Small intestine (tissue), 7 donors: ENCODE results near the gene OGFR. TPM values are rescaled to one million over a fixed set of nuclear protein-coding genes. Genes with fewer than 3 reads are reported as not detected.
"Not testable (repeated sequence)": the region's sequence is repeated elsewhere in the genome, so short reads cannot be mapped to it uniquely, and the experiment has no call there.

Experiments
- DNase-seq, 2 donors: peaks; one replicate each; pipeline versions ENCODE4 v3.0.0 to v3.0.0-alpha.2; 2013
- FAIRE-seq: peaks from 2 replicates; lab custom pipeline; 2012; peaks lifted over from hg19 to GRCh38; lab: Jason Lieb, UNC
- H3K27ac ChIP-seq, 3 donors: one replicate each; pipeline ENCODE4 v1.5.1; 2013; ENCODE audit warnings: low read length in 2 of 3, mild to moderate bottlenecking in 2 of 3, control low read depth in 1 of 3, inconsistent platforms in 1 of 3, low read depth in 1 of 3, moderate library complexity in 1 of 3
- H3K27me3 ChIP-seq, 3 donors: one replicate each; pipeline ENCODE4 v1.6.1; 2013; ENCODE audit warnings: low read length in 3 of 3, inconsistent platforms in 1 of 3; ENCODE audit not compliant: control insufficient read depth in 3 of 3, insufficient read depth in 3 of 3
- H3K36me3 ChIP-seq, 3 donors: one replicate each; pipeline ENCODE4 v1.6.1; 2013; ENCODE audit warnings: low read length in 3 of 3, inconsistent platforms in 1 of 3, low read depth in 1 of 3, mild to moderate bottlenecking in 1 of 3, moderate library complexity in 1 of 3; ENCODE audit not compliant: control insufficient read depth in 3 of 3, insufficient read depth in 2 of 3
- H3K4me1 ChIP-seq, 3 donors: one replicate each; pipeline ENCODE4 v1.6.1; 2013; ENCODE audit warnings: low read length in 2 of 3, inconsistent platforms in 1 of 3, low read depth in 1 of 3, mild to moderate bottlenecking in 1 of 3, moderate library complexity in 1 of 3; ENCODE audit not compliant: control insufficient read depth in 3 of 3, insufficient read depth in 2 of 3
- H3K4me3 ChIP-seq, 3 donors: one replicate each; pipeline ENCODE4 v1.5.1; 2013; ENCODE audit warnings: low read length in 3 of 3, control low read depth in 1 of 3, inconsistent platforms in 1 of 3, low read depth in 1 of 3, mild to moderate bottlenecking in 1 of 3, moderate library complexity in 1 of 3
- H3K9me3 ChIP-seq, 2 donors: one replicate each; pipeline ENCODE4 v1.6.1; 2013; ENCODE audit warnings: low read depth in 1 of 2, low read length in 1 of 2; ENCODE audit not compliant: control insufficient read depth in 2 of 2, insufficient read depth in 1 of 2
- WGBS, 3 donors: extraction: QIAGEN DNeasy Blood & Tissue Kit; methylation state at CpG; one replicate each; pipeline ENCODE4 v1.1.7; 2013; 5-methylcytosine and 5-hydroxymethylcytosine counted together
- polyA plus RNA-seq, 4 donors: library from polyadenylated mRNA; stranded (reverse) in 3 of 4; unstranded in 1 of 4; fragments of 200-250 nt in 3 of 4; fragments of 120-200 nt in 1 of 4; gene quantifications; one replicate each; pipeline versions ENCODE4 v1.2.1 to v1.2.3, GENCODE V29; 2013
- donor health status: healthy with polysubstance abuse.
- donor health status: control.
- donor health status: control.
- donor health status: Bipolar disorder and iron deficiency.
- donor health status: healthy.

Gene OGFR
- polyA plus RNA-seq, 4 donors = 46.6 to 88.3 (median 66.3) TPM

DNA sequence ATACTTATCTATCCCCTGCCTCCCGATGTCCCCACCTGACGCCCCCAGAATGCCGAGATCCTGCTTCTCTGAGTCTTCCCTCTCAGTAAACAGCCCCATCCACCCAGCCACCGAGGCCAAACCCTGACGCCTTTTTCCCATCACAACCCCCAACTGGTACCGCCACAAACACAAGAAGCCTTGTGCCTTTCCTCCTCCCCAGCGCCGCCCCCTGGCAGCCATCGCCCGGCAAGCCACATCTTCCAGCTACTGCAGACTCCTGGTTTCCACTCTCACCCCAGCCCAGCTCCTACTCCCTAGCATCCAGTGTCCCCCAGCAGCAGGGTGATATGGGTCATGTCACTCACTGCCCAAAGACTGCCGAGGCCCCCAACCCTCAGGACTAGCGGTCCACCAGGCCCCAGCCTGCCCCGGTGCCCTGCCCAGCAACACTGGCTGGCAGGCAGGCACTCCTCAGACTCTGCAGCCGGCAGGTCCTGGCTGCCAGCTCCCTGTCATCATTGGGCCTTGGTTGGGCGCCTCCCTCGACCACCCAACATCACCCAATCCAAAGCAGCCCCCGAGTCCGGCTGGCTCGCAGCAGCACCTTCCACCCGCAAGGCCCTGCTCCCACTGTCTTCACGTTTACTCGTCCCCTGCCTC lies 45.8 kb downstream of the OGFR start:
- Histone ChIP-seq H3K4me3 (no peak overlapping the region), H3K27me3 (no peaks in the 10 kb centered on the region), H3K27ac (no peak overlapping the region), H3K36me3 (peaks cover 0 to 29% (median 7%) of the 10 kb centered on the region in 3 donors), H3K9me3 (no peaks in the 10 kb centered on the region), H3K4me1 (no peaks in the 10 kb centered on the region)
- 91 to 93% (median 92%) methylated on average over 20 to 22 of the region's 22 CpGs for WGBS, 3 donors
- DNase-seq = no peak
- no peak for FAIRE-seq

DNA sequence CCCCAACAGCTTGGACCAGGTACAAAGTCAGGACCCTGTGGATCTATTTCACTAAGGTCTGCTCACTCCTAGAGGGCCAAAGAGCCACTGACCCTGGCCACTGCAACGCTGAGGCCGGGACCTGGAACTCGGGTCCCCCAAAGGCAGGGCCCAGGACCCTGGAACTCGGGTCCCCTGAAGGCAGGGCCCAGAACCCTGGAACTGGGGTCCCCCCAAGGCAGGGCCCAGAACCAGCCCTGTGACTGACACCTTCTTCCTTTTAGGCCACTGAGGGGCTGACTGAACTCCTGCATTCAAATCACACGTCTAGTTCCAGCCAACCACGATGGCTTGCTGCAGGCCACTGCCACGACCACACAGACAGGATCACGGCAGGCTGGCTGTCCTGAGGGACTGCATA lies 47.6 kb downstream of the OGFR start:
- Histone ChIP-seq H3K36me3 (peaks cover 0 to 32% (median 4%) of the 10 kb centered on the region in 3 donors), H3K4me1 (no peaks in the 10 kb centered on the region), H3K9me3 (no peaks in the 10 kb centered on the region), H3K4me3 (no peak overlapping the region), H3K27ac (no peak overlapping the region), H3K27me3 (no peaks in the 10 kb centered on the region)
- 90 to 91% (median 91%) methylated on average over 8 of the region's 8 CpGs for WGBS, 3 donors
- no peak for DNase-seq
- FAIRE-seq = no peak

DNA sequence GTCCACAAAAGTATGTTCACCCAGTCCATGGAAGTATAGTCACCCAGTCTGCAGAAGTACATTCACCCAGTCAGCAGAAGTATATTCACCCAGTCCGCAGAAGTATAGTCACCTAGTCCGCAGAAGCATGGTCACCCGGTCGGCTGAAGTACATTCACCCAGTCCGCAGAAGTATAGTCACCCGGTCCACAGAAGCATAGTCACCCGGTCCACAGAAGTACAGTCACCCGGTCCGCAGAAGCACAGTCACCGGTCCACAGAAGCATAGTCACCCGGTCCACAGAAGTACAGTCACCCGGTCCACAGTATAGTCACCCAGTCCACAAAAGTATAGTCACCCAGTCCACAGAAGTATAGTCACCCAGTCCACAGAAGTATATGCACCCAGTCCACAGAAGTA lies 48.2 kb downstream of the OGFR start:
- DNase-seq (no peak), FAIRE-seq (no peak)
- Histone ChIP-seq H3K4me1 (no peaks in the 10 kb centered on the region), H3K27ac (no peak overlapping the region), H3K36me3 (peaks cover 0 to 34% (median 4%) of the 10 kb centered on the region in 3 donors), H3K4me3 (no peak overlapping the region), H3K27me3 (no peaks in the 10 kb centered on the region), H3K9me3 (no peaks in the 10 kb centered on the region)
- 94 to 98% (median 96%) methylated on average over 12 of the region's 12 CpGs for WGBS, 3 donors

DNA sequence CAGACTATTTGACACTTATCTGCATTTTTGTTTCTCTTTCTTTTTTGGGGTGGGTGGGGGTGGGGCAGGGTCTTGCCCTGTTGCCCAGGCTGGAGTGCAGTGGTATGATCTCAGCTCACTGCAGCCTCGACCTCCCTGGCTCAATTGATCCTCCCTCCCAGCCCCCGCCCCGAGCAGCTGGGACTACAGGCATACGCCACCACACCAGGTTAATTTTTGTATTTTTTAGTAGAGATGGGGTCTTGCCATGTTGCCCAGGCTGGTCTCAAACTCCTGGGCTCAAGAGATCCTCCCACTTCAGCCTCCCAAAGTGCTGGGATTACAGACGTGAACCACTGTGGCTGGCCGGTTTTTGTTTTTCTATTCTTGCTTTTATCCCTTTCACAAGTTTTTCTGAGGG lies 48.7 kb downstream of the OGFR start:
- FAIRE-seq, H3K9me3 ChIP-seq, H3K4me3 ChIP-seq, DNase-seq, H3K27me3 ChIP-seq, H3K4me1 ChIP-seq, H3K27ac ChIP-seq: not testable (repeated sequence)
- H3K36me3 ChIP-seq = peaks cover 0 to 34% (median 4%) of the 10 kb centered on the region in 3 donors
- 89 to 92% (median 91%) methylated on average over 6 of the region's 6 CpGs for WGBS, 3 donors

DNA sequence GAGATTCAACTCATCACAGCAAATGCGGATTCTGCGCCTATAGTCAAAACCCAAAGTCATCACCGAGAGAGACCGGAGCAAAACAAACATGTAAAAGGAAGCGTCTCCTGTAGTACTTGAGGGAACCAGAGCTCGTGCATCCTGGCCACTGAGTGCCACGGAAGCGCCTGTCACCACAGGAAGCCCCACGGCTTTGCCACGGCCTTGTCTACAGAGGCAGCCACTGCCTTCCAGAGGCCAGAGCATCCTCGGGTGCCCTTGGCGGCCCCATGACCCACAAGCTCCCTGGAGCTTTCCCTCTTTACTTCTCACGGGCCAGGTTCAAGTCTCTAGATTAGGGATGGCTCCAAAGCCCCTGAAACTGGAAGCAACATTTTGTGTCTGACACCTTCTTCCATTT lies 49.5 kb downstream of the OGFR start:
- no peak overlapping the region for H3K4me3 ChIP-seq
- no peaks in the 10 kb centered on the region for H3K4me1 ChIP-seq
- H3K27ac ChIP-seq = no peak overlapping the region
- FAIRE-seq (no peak), DNase-seq (no peak)
- WGBS, 3 donors = 93 to 97% (median 96%) methylated on average over 13 of the region's 13 CpGs
- H3K36me3 ChIP-seq = peaks cover 0 to 34% (median 4%) of the 10 kb centered on the region in 3 donors
- no peaks in the 10 kb centered on the region for H3K9me3 ChIP-seq
- no peaks in the 10 kb centered on the region for H3K27me3 ChIP-seq

DNA sequence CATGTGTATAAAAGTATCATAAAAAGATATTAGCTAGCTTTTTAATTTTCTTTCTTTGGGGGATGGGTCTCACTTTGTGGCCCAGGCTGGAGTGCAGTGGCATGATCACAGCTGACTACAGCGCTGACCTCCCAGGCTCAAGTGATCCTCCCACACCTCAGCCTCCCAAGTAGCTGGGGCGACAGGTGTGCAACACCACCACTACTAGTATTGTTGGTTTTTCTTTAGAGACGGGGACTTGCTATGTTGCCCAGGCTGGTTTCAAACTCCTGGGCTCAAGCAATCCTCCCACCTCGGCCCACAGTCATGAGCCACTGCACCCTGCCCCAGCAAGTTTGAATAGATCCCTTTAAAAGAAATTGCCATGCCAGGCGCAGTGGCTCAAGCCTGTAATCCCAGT lies 50.5 kb downstream of the OGFR start:
- peaks cover 0 to 34% (median 4%) of the 10 kb centered on the region in 3 donors for H3K36me3 ChIP-seq
- no peak for FAIRE-seq
- no peak overlapping the region for H3K27ac ChIP-seq
- H3K27me3 ChIP-seq = peaks cover 0 to 3% (median 0%) of the 10 kb centered on the region in 3 donors
- no peaks in the 10 kb centered on the region for H3K9me3 ChIP-seq
- peaks cover 0 to under 1% (median 0%) of the 10 kb centered on the region in 3 donors for H3K4me1 ChIP-seq
- no peak overlapping the region for H3K4me3 ChIP-seq
- DNase-seq = no peak
- WGBS, 3 donors = 85 to 98% (median 89%) methylated on average over 5 of the region's 5 CpGs

DNA sequence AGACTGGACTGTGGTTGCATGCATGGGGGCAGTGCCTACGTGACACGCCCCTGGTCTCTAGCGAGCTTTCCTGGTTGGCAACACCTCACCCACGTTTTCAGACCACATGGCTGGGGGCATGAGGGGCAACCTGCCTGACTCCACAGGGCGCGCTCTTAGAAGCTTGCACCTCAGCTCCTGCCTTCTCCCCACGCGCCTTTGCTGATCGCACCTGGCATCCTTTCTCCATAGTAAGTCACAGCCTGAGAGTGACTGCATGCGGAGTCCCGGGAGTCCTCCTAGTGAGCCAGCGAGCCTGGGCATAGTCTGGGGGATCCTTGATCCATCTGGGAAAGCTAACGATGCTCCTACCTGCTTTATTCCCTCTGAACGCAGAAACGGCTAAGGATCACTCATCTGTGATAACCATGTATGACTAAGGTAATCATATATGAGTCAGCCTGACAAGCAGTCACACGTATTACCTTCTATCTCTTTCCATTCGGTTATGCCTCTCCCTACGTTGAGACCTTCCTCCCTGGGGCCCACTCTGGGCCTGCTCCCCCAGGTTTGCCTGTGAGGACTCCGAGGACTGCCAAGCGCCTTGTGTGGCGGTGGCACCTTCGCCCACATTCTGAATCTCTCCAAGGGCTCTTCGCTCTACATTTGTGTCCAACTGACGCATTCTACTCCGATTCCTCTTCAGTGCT lies 52.4 kb downstream of the OGFR start:
- H3K36me3 ChIP-seq = peaks cover 0 to 28% (median 4%) of the 10 kb centered on the region in 3 donors
- FAIRE-seq = no peak

DNA sequence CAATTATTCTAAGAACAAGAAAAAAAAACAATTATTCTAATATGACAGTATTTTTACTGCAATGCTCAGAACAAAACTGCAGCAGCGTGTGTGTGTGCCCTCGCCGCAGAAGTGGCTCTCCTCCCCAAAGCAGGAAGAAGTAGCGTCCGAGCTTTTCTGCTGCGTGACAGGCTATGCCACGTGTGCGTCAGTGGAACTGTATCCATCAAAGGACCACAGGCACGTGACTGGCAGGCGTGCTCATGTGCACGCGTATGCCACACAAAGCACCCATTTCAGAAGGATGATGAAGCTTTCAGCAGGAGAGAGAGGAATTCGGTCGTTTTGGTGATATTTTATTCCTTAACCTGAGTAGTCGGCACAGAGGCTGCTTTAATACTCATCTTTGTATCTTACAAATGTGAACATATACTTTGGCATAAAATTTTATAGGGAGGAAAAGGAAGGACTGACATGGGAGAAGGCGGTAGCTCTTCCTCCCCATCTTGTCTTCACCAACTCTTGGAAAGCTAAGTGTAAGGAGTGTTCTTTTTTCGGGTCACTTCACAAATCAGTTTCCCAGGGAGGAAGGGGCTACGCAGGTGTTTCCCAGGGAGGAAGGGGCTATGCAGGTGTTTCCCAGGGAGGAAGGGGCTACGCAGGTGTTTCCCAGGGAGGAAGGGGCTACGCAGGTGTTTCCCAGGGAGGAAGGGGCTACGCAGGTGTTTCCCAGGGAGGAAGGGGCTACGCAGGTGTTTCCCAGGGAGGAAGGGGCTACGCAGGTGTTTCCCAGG lies 53.6 kb downstream of the OGFR start:
- peaks cover 0 to 19% (median 0%) of the 10 kb centered on the region in 3 donors for H3K36me3 ChIP-seq
- H3K27me3 ChIP-seq = peaks cover 0 to 8% (median 2%) of the 10 kb centered on the region in 3 donors
- no peak for DNase-seq
- peaks cover 0 to 4% (median 4%) of the 10 kb centered on the region in 3 donors for H3K4me1 ChIP-seq
- WGBS, 3 donors = 87 to 94% (median 92%) methylated on average over 18 to 20 of the region's 23 CpGs
- H3K4me3 ChIP-seq = no peak overlapping the region
- peaks cover 0 to 7% of the 10 kb centered on the region in 2 donors for H3K9me3 ChIP-seq
- no peak overlapping the region for H3K27ac ChIP-seq
- no peak for FAIRE-seq

More for the DNA sequence above, 52.4 kb downstream of the OGFR start:
- WGBS, 3 donors = 77 to 86% (median 82%) methylated on average over 25 of the region's 25 CpGs
- H3K4me1 ChIP-seq = peaks cover 0 to 4% (median 4%) of the 10 kb centered on the region in 3 donors
- H3K27me3 ChIP-seq = peaks cover 0 to 8% (median 2%) of the 10 kb centered on the region in 3 donors
- H3K27ac ChIP-seq = no peak overlapping the region
- peak in 1 of 2 donors; percentile 24 for DNase-seq
- no peak overlapping the region for H3K4me3 ChIP-seq
- peaks cover 0 to 2% of the 10 kb centered on the region in 2 donors for H3K9me3 ChIP-seq
